NCI-H1048 (cell line): ENCODE results near the gene PRKCH.

ENCODE experiments used
- DNase-seq: peaks from one replicate; lab custom pipeline; 2025; lab: John Stamatoyannopoulos, UW

Gene PRKCH

DNA sequence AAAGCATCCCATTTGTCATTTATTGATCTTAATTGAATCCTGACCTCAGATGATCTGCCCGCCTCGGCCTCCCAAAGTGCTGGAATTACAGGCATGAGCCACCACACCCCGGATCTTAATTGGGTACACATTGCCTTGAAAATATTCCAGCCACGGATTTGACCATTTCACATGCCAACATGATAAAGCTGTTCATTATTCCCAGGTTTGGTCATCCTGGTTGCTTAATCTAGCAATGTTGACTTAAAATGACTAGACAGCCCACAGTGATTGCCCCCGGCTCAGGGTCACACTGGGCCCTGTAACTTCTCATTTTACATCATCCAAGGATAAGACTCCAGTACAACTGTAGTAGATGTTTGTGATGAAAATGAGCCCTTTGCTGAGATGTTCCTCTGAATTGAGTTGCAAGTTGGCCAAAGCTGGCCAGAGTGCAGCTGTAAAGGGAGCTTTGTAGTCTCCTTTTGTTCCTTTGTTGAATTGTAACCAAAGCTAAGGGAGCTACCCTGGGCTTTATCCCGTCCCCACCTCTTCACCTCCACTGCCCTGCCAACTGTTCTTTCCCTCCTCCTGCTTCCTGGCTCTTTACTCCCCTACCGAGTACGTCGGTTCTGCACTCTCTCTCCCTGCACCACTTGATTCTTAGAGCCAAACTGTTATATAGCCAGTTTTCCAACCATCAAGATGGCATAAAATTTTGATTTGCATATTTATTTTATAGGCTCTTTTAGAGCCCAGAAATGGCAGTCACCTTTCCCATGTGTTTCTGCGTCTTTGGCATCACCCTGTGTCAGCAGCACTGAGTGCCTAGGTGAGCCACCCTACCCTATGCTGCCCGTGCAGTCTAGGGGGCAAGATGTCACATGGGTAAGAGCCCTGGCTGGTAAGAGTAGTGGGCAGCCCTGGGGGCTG, 232.6 kb downstream of the PRKCH start:
- DNase-seq, result no peak

DNA sequence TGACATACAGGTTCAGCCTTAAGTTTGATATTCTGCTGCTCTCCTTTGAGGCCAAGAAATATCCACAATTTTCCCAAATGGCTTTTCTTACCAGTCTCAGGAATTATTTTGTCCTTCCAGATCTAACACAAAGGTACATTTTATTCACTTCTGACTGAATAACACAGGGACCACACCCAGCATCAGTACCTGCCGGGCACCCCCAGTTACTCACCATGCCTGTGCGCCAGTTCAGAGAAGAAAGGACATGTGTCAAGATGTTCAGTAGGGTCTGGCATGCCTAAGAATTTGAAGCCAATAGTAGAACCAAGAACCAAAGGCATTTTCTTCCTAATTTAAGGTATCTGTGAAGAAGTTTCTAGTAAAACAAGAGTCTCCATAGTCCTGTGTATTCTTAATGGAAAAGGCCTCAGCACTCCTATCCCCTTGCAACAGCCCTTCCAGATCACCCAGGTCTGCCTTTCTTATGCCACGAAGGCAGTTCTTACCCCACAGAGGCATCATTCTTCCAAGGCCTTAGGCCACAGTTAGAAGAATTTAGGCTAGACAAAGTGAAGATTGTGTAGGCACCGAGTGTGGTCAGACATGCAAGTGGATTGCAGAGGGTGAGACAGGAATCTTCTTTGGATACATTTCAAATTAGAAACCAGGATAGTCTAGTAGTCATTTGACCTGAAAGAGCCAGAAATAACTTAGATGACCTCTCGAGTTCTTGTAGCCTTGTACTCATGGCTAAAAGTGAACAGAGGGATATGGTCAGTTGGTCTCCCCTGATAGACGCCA, 233.9 kb downstream of the PRKCH start:
- DNase-seq, result no peak

DNA sequence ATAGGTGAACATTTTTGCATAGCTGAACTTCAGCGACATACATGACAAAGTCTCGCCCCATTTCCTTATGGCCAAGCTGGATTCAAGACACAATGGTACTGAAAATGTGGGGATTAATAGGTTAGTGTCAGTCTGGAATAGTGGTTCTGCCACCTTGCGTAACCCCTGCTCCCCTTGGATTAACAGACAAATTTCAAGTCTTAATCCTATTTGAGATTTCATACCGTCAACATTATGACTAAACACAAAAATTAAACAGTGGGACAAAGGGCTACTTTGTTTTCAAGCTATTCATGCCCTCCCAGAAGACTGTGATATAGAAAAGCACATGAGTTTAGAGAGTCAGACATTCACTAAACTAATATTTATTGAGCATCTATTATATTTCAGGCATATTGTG, 235.1 kb downstream of the PRKCH start:
- no peak for DNase-seq

DNA sequence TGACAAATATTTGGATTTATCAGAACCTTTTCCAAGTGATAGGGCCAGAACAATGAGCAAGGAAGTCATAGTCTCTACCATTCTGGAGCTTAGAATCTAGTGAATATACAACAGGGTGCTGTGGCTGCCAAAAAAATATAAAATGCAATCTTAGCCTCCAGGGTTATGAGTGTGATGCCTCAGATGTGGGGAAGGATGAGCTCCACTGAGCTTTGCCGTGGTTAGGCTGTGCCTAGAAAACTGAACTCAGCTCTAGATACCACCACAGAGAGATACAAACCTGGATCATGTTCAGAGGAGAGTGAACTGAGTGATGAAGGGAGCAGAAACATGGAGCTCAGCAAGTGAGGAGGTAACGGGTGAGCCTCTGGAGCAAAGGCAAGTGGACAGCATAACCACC, 235.9 kb downstream of the PRKCH start:
- no peak for DNase-seq

DNA sequence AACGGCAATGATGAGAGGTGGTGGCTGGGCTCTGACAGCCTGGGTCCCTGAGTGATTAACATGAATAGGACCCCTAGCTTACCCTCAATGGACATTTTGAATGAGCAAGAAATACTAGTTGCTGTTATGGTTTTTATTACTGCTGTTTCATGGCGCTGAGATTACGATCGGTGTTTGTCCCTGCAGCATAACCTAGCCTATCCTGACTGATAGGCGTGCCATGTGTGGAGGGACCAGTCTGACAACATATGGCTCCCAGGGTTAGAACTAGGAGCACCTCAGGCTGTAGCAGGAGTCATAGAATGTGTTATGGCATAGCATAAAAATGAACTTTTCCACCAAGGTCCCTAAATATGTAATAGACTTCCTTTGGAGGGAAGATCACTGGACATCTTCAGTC, 236.5 kb downstream of the PRKCH start:
- no peak for DNase-seq

DNA sequence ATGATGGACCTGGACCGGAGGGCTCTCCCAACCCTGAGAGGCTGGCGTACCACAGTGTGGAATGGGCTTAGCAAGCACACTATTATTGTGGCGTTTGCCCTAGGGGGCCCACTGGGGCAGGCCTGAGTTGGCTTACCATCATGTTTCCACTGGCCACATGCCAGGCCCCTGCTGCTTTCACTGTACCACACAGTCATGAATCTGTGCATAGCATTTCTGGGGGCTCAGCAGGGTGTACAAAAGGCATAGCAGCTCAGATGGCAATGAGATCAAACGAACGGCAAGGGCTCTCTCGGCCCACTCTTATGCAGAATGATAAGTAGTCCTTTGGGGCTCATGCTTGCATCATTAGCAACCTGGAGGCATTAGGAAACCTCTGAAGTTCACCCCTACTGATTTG, 236.9 kb downstream of the PRKCH start:
- DNase-seq, result no peak

DNA sequence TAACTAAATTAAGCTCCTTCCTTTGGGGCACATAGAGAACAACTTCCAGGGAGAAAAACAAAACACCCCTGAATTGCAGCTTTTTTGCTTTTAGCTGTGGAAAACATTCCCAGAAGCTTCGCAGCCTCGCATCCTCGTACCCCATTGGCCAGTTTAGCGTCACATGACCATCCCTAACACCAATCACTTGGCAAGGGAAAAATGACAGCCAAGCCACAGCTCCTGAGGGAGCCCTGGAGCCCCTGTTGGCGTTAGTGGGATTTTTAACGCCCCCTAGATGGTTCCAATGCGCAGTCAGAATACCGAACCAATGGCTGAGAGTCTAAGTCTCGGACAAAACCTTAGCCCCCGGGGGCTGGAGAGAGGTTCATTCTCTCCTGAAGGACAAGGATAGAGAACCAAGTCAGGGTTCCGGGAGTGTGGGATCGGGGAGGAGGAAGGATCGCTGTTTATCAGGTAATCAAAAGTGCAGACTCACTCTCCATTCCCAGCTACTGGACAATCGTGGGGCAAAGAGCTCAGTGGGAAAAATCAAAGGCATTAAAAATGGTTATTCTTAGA, 238.3 kb downstream of the PRKCH start:
- DNase-seq, result no peak

DNA sequence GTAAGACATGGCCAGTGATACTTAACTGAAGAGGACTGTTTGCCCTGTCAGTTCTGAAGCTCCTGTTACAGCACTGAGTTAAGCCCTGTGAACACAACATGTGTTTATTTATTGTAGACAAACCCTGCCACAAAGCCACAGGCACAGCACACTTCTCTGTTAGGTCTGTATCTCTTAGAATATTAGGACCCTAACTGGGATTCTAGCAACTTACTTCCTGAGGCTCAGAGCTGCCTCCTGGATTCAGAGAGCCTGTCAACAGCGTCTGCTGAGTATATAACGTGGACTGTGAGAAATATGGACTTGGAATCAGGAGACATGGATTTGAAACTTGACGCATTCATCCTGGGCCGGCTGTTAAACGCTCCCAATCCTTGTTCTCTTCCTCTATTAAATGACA, 238.9 kb downstream of the PRKCH start:
- no peak for DNase-seq

DNA sequence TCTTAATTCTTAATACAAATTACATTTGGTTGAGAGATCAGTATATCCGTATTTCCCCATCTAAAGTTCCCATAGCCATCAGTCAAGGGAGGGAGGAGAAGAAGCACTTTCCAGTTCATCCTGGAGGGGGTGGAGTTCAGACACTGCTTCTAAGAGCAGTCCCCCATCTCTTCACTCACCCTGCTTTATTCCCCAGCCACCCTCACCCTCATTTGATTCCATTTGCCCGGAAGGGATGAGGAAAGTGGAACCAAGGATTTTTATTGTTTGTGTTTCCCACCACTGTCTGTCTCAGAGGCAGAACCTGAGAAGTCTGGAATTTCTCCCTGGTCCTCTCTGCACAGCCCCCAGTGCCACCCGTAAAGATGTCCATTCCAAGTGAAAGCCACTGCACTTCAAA, 239.7 kb downstream of the PRKCH start:
- no peak for DNase-seq

DNA sequence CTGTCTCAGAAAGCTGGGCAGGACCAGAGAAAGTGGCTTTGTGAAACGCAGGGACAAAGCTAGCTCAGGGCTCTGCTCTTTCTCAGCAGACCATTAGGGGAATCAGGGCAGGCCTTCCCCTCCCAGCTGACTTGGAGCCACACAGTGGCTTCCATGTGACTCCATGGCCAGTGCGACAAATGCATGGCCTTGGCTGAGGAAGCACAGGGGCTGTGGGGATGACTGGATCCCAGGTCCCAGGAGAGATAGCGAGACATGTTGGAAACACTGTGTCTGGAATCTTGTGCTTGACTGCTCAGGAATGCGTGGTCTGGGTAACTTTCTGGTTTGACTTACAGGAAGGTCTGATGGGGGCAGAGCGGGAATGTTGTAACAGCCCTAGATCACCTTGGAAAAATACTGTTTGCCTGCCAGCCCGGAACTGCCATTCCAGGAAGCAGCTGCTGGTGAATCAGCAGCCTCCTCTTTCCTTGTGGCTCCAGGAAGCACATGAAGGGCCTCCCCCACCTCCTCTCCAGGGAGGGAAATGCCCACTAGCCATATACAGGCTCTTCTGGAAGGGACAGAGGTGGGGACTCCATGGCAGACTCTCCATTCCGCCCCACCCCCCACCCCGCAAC, 240.4 kb downstream of the PRKCH start:
- no peak for DNase-seq

DNA sequence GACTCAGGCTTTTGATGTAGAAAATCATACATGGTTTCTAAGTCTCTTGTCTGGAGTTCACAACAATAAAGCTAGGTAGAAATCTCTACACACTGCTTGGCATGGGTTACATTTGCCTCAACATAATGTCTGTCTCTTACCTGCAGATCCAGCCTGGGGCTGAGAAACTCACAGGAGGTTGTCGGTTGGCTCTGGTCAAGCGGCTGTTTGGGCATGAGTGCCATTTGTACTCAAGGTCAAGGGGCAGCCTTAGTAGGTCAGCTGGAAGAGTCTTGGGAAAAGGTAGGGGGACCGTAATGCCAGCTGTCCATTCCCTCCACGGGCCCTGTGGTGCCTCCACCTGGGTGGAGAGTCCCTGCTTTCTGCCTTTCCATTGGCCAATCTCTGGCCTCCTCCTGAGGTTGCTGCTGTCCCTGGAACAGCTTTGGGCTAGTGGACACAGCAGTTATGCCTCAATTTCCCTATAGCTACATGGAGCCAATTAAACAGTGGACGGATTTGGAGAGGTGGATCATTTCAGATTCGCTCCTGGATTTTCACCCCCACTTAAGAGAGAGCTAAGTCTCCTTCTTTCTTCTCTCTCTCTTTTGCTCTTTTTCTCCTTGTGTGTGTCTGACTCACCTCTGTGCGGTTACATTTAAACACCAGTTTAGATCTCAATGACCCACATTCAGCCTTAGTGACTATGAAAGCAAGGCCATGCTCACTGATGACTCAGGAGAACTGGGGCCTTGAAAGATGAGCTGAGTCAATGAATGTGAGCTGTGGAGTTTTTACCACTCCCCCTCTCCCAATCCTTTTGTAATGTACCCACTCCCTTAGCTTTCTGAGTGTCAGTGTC, 241.2 kb downstream of the PRKCH start:
- no peak for DNase-seq

DNA sequence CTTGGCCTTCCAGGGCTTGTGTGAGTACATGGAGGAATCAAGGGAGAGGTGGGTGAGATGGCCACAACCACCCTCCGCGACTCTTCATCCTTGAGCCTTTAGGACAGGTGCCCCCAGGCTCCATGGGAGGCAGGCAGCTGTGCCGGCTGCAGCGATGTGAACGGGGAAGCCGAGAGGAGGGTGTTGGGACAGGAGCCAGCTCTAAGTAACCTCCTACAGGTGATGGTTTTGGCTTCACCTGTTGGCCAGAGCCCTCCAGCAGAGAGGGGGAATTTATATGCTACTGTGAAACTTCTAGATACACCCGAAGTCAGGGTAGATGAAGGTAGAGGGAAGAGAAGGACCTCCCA, 241.8 kb downstream of the PRKCH start:
- no peak for DNase-seq

DNA sequence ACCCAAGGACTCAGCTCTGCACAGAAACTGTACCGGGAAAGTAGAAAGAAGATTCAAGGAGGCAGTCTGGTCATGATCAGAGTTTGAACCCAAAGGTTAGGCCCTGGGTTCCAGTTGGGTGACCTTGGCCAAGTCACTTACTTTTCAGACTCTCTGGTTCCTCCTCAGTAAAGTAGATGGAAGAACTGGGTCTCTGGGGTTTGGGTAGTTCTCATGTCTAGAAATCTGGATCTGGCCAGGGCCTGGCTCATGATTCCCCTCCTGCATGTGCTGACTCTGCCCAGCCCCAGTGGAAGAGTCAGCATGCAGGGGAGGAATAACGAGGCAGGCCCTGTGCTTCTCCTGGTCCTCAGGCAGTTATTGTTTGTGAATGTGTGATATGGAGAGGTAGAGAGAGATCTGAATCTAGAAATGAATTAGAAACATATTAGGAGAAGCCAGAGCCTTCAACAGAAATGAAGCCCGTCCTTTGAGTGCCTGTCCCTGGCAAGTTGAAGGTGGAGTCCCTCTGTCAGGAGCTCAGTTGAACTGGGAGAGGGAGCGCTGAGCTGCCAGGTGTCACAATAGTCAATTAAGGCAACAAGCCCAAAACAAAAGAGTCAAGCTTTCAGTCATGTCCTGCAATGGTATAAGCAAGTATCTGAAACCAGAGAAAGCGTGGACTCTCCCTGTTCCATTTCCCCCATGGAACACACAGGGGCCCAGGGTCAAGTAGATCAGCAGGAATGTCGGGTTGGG, 242.7 kb downstream of the PRKCH start:
- no peak for DNase-seq

DNA sequence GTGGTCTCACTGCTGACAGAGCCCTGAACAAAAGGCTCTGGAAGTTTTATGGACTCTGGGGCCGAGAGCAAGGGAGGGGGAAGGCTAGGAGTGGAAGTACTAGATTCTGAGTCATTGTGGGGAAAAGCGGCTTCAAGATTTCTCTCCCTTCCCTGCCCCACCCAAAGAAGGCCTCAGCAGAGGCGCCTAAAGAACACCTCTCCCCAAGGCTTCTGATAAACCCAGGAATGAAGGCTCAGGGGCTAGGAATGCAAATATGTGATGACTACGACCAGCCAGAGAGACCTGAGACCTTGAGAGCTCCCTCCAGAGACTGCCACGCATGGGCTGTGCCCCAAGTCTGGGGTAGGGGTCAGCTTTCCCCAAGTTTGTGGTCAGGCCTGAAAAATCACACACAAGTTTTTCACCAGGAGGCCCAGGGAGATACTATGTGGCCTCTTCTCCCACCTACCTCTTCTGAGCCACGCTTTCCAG, 243.3 kb downstream of the PRKCH start:
- no peak for DNase-seq

DNA sequence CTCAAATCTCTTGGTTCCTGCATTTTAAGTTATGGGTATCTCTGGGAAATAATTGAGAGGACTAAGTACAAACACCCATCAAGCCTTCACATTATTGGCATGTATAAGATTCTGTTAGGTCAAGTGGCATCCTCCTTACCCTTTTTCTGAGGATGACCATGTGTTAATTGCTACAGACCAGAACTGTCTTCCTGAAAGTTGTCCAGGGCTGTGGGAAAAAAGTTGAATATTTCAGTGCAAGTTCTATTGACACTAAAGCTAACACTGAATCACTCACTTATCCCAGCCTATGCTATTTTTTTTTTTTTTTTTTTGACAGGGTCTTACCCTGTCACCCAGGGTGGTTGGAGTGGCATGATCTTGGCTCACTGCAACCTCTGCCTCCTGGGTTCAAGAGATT, 243.8 kb downstream of the PRKCH start:
- DNase-seq, result no peak

DNA sequence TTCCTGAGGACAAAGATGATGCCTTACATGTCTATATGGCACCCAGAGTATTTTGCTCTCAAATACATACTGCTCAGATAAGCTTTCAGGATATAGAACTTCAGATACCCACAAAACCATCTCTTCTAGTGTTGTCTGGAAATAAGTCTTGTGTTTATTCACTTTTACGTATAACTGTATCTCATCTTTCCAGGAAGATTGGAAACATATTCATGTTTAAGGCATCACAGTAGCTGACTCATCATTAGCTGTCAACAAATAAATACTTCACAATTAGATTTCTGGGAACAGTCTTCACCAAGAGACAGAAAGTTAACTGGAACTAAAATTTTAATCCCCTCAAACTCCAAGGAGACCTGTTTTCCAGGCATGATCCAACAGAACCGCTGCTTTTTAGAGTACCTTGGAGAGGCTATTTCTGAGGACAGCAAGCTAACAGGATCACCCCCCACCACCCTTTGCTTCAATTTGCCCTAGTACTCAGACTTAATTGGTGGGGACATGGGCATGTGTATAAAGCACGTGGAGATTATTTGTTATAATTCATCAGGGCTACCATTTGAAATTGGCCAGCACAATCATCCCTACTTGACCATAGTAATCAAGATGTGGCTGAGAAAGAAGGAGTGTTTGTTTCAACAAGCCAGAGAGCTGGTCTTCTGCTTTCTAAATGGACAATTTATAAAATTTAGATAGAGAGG, 244.6 kb downstream of the PRKCH start:
- no peak for DNase-seq

DNA sequence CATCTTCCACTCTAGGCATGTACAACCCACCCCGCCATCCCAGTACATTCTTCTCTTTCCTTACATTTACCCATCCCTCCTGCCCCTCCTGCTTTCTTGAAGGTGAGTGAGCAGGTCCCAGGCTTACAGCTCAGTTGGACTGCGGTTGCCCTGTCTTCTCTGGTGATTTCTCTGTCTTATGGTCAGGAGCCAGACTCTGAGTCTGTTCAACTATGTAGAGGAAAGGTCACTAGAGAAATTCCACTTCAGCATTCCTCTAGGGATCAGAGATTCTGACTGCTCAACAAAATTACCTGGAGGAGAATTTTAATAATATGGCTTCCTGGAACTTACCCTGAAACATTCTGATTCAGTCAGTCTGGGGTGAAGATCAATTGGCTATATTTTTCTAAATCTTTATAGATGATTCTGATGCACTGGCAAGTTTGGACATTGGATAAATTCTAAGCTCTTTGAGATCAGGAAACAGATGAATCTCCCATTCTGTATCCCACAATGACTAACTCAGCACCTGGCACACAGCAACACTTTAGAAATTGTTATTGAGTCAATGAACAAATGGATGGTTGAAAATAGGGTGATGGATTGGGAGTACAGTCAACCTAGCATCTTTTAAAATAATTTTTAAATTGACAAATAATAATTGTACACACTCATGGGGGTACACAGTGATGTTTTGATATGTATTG, 245.3 kb downstream of the PRKCH start:
- no peak for DNase-seq

DNA sequence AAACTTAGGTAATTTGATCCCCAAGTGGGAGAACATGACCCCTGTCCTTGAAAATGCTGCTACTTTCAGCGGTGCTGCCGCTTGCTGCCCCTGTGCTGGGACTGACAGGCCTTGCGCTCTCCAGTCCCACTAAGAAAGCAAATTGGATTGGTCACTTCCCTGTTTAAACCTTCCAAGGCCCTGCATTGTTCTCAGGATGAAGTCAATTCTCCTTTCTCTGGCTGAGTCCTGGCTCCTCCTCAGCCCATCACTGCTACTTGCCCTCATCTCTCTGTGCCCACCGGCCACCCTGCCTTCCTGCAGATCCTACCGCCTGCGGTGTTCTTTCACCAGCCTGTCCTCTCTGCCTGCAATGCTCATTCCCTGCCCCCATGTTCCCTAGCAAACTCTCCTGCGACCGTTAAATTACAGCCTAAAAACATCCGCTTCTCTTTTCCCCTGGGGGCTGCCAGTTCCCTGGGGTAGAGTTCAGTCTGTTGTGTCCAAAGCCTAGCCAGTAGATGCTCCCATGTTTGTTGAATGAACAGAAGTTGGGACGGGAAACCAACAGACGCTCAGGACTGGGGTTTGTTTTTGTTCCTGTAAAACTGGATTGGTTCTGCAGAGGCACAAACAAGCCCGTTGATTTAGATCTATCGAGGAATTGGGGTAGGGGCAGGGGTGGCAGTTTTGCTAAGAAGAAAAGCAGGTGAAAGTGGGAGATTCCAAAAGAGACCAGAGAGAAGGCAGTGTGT, 246.6 kb downstream of the PRKCH start:
- DNase-seq, result no peak

DNA sequence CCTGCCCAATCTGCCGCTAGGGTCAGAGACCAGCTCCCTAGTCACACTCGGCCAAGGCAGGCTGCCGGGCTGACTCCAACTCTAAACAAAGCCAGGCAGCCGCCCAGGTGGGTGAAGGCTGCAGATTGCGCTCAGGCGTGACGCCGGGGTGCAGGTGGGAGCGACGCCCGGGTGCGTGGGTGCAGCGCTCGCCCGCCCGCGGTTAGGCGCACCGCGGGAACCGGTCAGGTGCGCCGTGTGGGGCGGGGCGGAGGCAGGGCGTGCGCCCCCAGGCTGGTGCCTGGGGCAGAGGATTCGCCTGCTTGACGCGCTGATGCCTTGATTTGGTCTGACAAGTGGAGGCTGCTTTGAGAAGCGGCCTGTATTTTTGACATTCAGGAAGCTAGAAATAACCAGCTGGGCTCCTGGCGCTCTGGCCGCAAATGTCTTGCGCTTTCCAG, 247.2 kb downstream of the PRKCH start:
- DNase-seq, result no peak
